HG02840 (cell line): ENCODE results near the gene GRXCR2.
"Not testable (repeated sequence)": the region's sequence is repeated elsewhere in the genome, so short reads cannot be mapped to it uniquely, and the experiment has no call there.

Source experiments
- ATAC-seq: cut with Tn5 transposase; IDR thresholded peaks from one replicate; pipeline ENCODE4 v1.9.1; 2021; ENCODE audit warnings: mild to moderate bottlenecking, moderate library complexity, moderate number of reproducible peaks; ENCODE audit not compliant: unreplicated experiment, low FRiP score

The GRXCR2 gene

GRCh38 chr5:145872914-145873313 is at the start of gene GRXCR2:
Gene GRXCR2 (minus strand): TSS chr5:145873014. CDS start chr5:145872968, 46 bp downstream.
- ATAC-seq = no peak

GRCh38 chr5:145922059-145922458 is 49.2 kb upstream of the GRXCR2 start:
- no peak for ATAC-seq

GRCh38 chr5:145921211-145921610 is 48.4 kb upstream of the GRXCR2 start:
- ATAC-seq = no peak

- no peak for ATAC-seq
Observed at GRCh38 chr5:145920542-145921210, 47.9 kb upstream of the GRXCR2 start.

- ATAC-seq = no peak
Observed at GRCh38 chr5:145919413-145919812, 46.6 kb upstream of the GRXCR2 start.

GRCh38 chr5:145918397-145918796 is 45.6 kb upstream of the GRXCR2 start:
- no peak for ATAC-seq

- ATAC-seq = no peak
Observed at GRCh38 chr5:145917288-145917687, 44.5 kb upstream of the GRXCR2 start.

GRCh38 chr5:145915970-145916638 is 43.3 kb upstream of the GRXCR2 start:
- ATAC-seq = no peak

GRCh38 chr5:145913701-145914100 is 40.9 kb upstream of the GRXCR2 start:
- ATAC-seq = no peak

GRCh38 chr5:145912594-145912993 is 39.8 kb upstream of the GRXCR2 start:
- ATAC-seq = no peak

- no peak for ATAC-seq
Observed at GRCh38 chr5:145912019-145912418, 39.2 kb upstream of the GRXCR2 start.

GRCh38 chr5:145911164-145911563 is 38.4 kb upstream of the GRXCR2 start:
- ATAC-seq = no peak

- ATAC-seq = no peak
Observed at GRCh38 chr5:145908206-145908960, 35.6 kb upstream of the GRXCR2 start.

- no peak for ATAC-seq
Observed at GRCh38 chr5:145906401-145906800, 33.6 kb upstream of the GRXCR2 start.

- no peak for ATAC-seq
Observed at GRCh38 chr5:145904743-145905142, 31.9 kb upstream of the GRXCR2 start.

- ATAC-seq = no peak
Observed at GRCh38 chr5:145903867-145904266, 31.1 kb upstream of the GRXCR2 start.

- ATAC-seq = no peak
Observed at GRCh38 chr5:145903113-145903512, 30.3 kb upstream of the GRXCR2 start.

GRCh38 chr5:145902421-145902820 is 29.6 kb upstream of the GRXCR2 start:
- ATAC-seq = no peak

GRCh38 chr5:145898171-145898570 is 25.4 kb upstream of the GRXCR2 start:
- ATAC-seq = no peak

GRCh38 chr5:145891378-145891777 is 18.6 kb upstream of the GRXCR2 start:
- ATAC-seq = not testable (repeated sequence)

GRCh38 chr5:145889611-145890010 is 16.8 kb upstream of the GRXCR2 start:
- no peak for ATAC-seq
